ENCODE data around the gene IQSEC1.

IQSEC1 gene

DNA sequence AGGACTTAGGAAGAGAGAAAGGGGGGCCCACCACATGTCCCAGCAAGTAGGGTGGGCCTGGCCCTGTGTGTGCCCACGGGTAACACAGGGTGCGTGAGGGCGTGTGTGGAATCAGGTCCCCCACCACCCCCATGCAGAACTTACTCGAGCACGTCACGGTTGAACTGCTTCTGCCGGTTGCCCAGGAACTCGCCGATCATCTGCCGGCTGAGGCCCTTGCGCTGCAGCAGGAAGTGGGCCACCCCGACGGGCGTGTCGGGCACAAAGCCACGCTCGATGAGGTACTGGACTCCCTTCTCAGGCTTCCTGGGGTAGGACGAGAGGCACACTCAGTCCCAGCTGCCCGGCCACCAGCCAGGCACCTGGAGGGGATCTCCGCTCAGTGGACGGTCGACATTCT lies 148.8 kb downstream of the IQSEC1 start:
- no peak for DNase-seq

DNA sequence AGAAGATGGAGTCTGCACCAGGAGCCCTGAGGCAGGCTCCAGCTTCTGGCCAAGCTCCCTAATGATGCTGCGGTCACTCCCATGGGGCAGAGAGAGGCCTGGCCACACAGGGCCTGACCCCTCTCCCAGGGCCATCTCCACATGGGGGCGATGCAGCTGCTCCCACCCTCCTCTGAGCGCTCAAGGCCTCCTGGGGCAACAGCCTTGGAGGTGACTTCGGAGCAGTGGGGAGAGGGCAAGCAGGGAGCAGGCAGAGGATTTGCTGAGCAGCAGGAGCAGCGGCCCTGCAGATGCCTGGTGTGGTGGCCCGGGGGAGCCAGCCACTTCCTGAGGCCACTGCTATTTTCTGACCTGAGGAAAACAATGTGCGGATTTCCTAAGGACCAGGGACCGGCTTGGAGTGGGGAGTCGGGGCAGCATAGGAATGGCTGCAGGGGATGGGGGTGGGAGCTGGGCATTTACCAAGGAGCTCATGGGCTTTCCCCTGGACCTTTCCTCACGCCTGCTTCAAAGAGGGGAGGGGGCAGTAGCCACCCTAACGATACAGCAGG lies 150.3 kb downstream of the IQSEC1 start:
- DNase-seq = no peak

DNA sequence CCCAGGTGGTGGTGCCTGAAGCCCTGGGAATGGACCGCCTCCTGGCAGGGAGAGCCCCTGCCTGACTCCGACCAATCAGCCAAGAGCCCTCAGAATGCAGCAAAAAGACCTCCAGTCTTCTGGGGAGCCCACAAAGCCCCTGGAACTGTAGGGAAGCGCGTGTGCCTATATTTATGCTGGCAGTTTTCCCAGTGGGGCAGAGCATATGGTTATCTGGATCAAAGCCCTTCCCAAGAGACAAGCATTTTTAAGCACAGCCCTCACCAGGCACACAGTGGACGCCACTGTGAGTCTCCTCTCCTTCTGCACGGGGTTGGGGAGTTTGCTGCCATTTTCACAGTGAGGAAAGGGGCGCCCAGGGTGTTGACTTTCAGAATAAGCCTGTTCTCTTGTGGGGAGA lies 150.9 kb downstream of the IQSEC1 start:
- no peak for DNase-seq

DNA sequence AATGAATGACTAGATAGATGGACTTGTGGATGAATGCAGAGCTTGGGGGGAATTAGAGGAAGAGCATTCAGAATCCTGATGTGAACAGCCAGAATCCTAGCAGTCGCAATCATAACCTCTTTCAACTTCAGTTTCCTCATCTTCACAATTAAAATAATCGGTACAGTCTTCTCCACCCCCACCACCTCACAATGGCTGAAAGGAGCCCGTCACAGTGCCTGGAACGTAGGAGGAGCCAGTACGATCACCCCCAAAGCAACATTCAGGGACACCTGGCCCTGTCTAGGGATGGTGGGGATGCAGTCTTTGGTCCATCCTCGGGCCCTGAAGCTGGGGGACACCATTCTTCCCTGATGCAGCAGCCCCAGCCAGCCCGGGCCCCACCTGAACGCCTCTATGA lies 151.5 kb downstream of the IQSEC1 start:
- DNase-seq = no peak

GRCh38 chr3:12920967-12921366 lies 152.3 kb downstream of the IQSEC1 start:
- DNase-seq = no peak

GRCh38 chr3:12919205-12919604 lies 154.0 kb downstream of the IQSEC1 start:
- no peak for DNase-seq

GRCh38 chr3:12918231-12918630 lies 155.0 kb downstream of the IQSEC1 start:
- DNase-seq = no peak

GRCh38 chr3:12916159-12916558 lies 157.1 kb downstream of the IQSEC1 start:
- no peak for DNase-seq

GRCh38 chr3:12914088-12914487 lies 159.1 kb downstream of the IQSEC1 start:
- DNase-seq = no peak

- DNase-seq = no peak
Observed at GRCh38 chr3:12911881-12912415, 161.3 kb downstream of the IQSEC1 start.

DNA sequence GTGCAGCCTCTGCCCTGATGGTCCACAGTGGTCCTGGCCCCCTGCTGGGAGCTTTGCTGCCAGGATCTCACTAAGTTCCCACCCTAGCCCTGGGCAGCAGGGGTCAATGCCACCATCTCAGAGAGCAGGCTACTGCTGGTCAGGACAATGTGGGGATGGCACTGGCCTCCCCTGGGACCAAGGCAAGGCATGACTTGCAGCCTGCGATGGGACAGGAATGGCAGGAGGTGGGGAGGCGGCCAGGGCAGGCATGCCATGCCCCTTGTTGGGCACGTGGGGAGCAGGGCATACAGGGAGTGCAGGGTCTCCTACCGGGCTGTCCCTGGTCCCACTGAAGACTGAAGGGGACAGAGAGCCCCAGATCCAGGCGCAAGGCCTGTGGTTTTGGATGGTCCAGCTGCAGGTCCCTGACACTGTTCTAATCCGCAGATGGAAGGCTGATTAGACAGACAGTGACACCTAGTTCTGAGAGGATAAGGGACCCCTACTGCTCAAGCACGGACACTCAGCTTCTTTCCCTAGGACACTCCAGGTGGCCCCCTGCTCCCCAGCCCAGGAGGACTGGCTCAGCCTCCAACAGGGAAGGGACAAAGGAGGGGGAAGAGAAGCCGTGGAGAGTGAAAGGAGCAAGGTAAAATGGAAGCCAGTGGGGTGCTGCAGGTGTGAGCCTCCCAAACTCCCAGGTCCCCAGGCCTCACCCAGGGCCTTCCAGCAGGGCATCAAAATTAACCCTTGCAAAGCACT lies 162.7 kb downstream of the IQSEC1 start:
- DNase-seq = no peak

DNA sequence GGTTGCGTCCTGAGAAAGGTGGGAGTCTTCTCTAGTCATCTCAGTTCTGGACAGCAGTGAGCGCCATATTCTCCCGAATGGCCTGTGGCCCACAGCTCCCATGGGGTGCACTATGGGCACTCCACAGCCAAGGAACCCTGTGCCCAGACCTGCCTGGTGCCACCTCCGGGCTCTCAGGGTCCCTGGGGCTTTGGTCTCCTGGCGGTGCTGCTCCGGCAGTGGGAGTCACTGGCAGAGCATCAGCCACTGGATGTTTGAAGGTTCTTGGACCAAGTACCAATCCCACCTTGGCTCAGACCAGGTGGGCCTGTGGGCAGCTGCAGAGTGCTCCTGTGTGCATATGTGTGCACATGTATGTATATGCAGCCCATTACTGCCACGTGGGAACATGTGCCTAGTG lies 163.5 kb downstream of the IQSEC1 start:
- DNase-seq = no peak

DNA sequence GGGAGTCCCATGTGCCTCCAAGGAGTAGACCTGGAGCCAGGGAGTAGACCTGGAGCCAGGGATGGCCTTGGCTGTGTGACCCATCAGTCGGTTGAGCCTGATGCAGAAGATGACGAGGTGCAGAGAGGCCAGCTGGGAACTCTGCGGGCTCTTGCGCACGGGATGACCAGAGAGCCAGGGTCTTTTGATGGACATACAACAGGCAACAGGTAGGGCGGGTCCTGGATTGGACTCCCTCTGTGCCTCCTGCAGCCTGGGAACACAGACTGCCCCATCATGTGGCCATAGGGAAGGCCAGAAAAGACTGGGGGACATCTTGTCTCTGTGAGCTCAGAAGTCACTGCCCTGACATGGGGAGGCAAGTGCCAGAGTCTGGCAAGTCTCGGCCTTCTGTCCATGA lies 164.4 kb downstream of the IQSEC1 start:
- DNase-seq = no peak

DNA sequence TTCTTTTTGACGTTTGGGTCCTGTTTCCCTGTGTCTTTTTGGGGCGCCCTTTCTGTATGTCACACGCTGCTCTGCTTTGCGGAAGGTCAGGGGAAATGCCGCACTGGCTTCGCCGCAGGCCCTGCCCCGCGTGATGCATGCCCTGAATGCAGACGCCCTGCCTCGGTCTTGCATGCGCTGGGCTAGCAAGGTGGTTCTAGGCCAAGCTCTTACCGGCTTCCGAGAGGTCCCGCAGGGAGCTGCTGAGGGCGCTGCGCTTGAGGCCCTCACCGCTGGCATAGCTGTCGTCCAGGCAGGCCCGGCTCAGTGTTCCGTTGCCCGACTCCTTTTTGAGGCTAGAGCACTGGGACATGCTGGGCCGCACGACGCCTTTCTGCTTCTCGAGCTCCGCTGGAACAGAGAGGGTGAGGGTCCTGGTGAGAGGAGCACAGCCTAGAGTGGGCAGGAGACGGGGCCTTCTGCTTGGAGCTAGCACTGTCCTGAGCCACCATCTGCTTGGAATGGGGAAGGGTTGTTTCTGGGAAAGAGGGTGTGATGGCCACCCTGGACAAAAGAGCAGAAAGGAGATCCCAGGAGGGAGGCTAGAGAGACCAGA lies 165.0 kb downstream of the IQSEC1 start:
- DNase-seq = no peak

GRCh38 chr3:12907729-12908128 lies 165.5 kb downstream of the IQSEC1 start:
- no peak for DNase-seq

- DNase-seq = no peak
Observed at GRCh38 chr3:12907296-12907695, 165.9 kb downstream of the IQSEC1 start.

- no peak for DNase-seq
Observed at GRCh38 chr3:12906916-12907290, 166.3 kb downstream of the IQSEC1 start.

GRCh38 chr3:12906141-12906915 lies 166.9 kb downstream of the IQSEC1 start:
- DNase-seq = no peak

GRCh38 chr3:12905316-12906071 lies 167.7 kb downstream of the IQSEC1 start:
- no peak for DNase-seq

- DNase-seq = no peak
Observed at GRCh38 chr3:12904951-12905315, 168.3 kb downstream of the IQSEC1 start.

DNA sequence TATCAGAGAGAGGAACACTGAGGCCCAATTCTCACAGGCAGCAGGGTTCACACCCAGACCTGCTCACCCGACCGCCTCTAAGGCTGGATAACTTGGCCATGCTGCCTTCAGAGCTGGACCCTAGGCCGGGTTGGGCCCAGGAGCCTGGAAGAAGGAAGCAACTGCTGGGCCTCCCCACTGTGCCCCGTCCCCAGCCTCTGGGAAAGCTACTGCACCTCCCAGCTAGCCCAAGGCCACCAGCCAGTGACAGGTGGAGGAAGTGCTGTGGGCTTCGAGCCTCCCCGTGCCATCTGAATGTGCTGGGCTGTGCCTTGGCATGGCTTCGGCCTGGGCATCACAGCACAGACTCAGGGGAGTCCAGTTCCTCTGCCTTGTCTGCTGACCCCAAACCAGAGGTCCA lies 169.3 kb downstream of the IQSEC1 start:
- DNase-seq = no peak

- no peak for DNase-seq
Observed at GRCh38 chr3:12903000-12903800, 170.0 kb downstream of the IQSEC1 start.

Data from amniotic stem cell (primary cell).